ENCODE data around the gene SPTBN1. TPM values are rescaled to one million over a fixed set of nuclear protein-coding genes. Genes with fewer than 3 reads are reported as not detected.

SPTBN1 gene
- total RNA-seq, 1 experiment from 2014 or later: 146 TPM

- no peaks in the 10 kb centered on the region for H3K9me3 ChIP-seq (ENCODE audit: low read depth, low read length, poor library complexity, severe bottlenecking)
- no TSS peak for BruUV-seq (replicated peaks)
- POLR2A ChIA-PET (ENCODE audit: low non-redundant PET): no interaction called here
- no peak for DNase-seq (ENCODE audit: low spot score)
- H3K27me3 ChIP-seq (replicated peaks; ENCODE audit: insufficient read depth, low read depth, low read length, poor library complexity): no peaks in the 10 kb centered on the region
- CTCF ChIA-PET: no interaction called here
- TF ChIP-seq CTCF (conservative IDR thresholded peaks at IDR 0.05; ENCODE audit: low read depth, low read length): no peak
- TF ChIP-seq EZH2 (IDR thresholded peaks at IDR 0.05; ENCODE audit: borderline replicate concordance, low read depth, low read length, poor library complexity, severe bottlenecking): no peak
- H3K4me3 ChIP-seq (ENCODE audit: low read depth, low read length, poor library complexity, severe bottlenecking): no peak overlapping the region
- peaks cover 15% of the 10 kb centered on the region for H3K4me1 ChIP-seq (ENCODE audit: insufficient read depth, low read length, poor library complexity, severe bottlenecking)
- no peak overlapping the region for H3K27ac ChIP-seq (ENCODE audit: low read depth, low read length, poor library complexity, severe bottlenecking)
- intact Hi-C loops (cut with micrococcal nuclease; ENCODE audit: unreplicated experiment): no loop called here
- peaks cover 56% of the 10 kb centered on the region for H3K36me3 ChIP-seq (ENCODE audit: insufficient read depth, low read length, poor library complexity, severe bottlenecking)
Measured at GRCh38 chr2:54659527-54659926, 203.4 kb downstream of the SPTBN1 start.

GRCh38 chr2:54660752-54661151 lies 204.6 kb downstream of the SPTBN1 start:
- CTCF ChIA-PET: no interaction called here

GRCh38 chr2:54663424-54664030 lies 207.4 kb downstream of the SPTBN1 start:
- BruUV-seq (replicated peaks): no TSS peak
- POLR2A ChIA-PET (ENCODE audit: low non-redundant PET): interaction anchor here (0.6 kb wide), 1 partner anchor 44 kb away, joined by 4 read pairs; no protein-coding TSS in a partner anchor
- peaks cover 49% of the 10 kb centered on the region for H3K36me3 ChIP-seq (ENCODE audit: insufficient read depth, low read length, poor library complexity, severe bottlenecking)

More at GRCh38 chr2:54660752-54661151, 204.6 kb downstream of the SPTBN1 start:
- no peak for TF ChIP-seq CTCF (conservative IDR thresholded peaks at IDR 0.05; ENCODE audit: low read depth, low read length)
- no peak for TF ChIP-seq EZH2 (IDR thresholded peaks at IDR 0.05; ENCODE audit: borderline replicate concordance, low read depth, low read length, poor library complexity, severe bottlenecking)
- Histone ChIP-seq H3K4me1 (ENCODE audit: insufficient read depth, low read length, poor library complexity, severe bottlenecking) (peaks cover 23% of the 10 kb centered on the region), H3K9me3 (ENCODE audit: low read depth, low read length, poor library complexity, severe bottlenecking) (no peaks in the 10 kb centered on the region), H3K27me3 (replicated peaks; ENCODE audit: insufficient read depth, low read depth, low read length, poor library complexity) (no peaks in the 10 kb centered on the region), H3K36me3 (ENCODE audit: insufficient read depth, low read length, poor library complexity, severe bottlenecking) (peaks cover 49% of the 10 kb centered on the region), H3K4me3 (ENCODE audit: low read depth, low read length, poor library complexity, severe bottlenecking) (no peak overlapping the region), H3K27ac (ENCODE audit: low read depth, low read length, poor library complexity, severe bottlenecking) (no peak overlapping the region)
- BruUV-seq (replicated peaks): no TSS peak
- intact Hi-C loops (cut with micrococcal nuclease; ENCODE audit: unreplicated experiment): no loop called here
- no peak for DNase-seq (ENCODE audit: low spot score)
- POLR2A ChIA-PET (ENCODE audit: low non-redundant PET): no interaction called here

More at GRCh38 chr2:54663424-54664030, 207.4 kb downstream of the SPTBN1 start:
- no peak overlapping the region for H3K27ac ChIP-seq (ENCODE audit: low read depth, low read length, poor library complexity, severe bottlenecking)
- peaks cover 36% of the 10 kb centered on the region for H3K4me1 ChIP-seq (ENCODE audit: insufficient read depth, low read length, poor library complexity, severe bottlenecking)
- DNase-seq (ENCODE audit: low spot score): no peak
- no peak overlapping the region for H3K4me3 ChIP-seq (ENCODE audit: low read depth, low read length, poor library complexity, severe bottlenecking)
- TF ChIP-seq CTCF (conservative IDR thresholded peaks at IDR 0.05; ENCODE audit: low read depth, low read length) (no peak), EZH2 (IDR thresholded peaks at IDR 0.05; ENCODE audit: borderline replicate concordance, low read depth, low read length, poor library complexity, severe bottlenecking) (no peak)
- intact Hi-C loops (cut with micrococcal nuclease; ENCODE audit: unreplicated experiment): no loop called here
- CTCF ChIA-PET: no interaction called here
- H3K27me3 ChIP-seq (replicated peaks; ENCODE audit: insufficient read depth, low read depth, low read length, poor library complexity): no peaks in the 10 kb centered on the region
- no peaks in the 10 kb centered on the region for H3K9me3 ChIP-seq (ENCODE audit: low read depth, low read length, poor library complexity, severe bottlenecking)

All from A673 (cell line).